Suprapubic skin (tissue), 4 donors: ENCODE data around the gene USP53.

Experiments used
- EP300 ChIP-seq: sonication (generic); formaldehyde crosslinking; IDR thresholded peaks from one replicate; pipeline ENCODE4 v1.6.1; 2017; ENCODE audit warnings: antibody characterized with exemption
- POLR2A ChIP-seq, 2 donors: fragments of 450-650 bp; IDR thresholded peaks; one replicate each; pipeline ENCODE4 v1.6.1; 2017; ENCODE audit warnings: antibody characterized with exemption in 2 of 2, mild to moderate bottlenecking in 2 of 2, moderate library complexity in 2 of 2
- POLR2AphosphoS5 ChIP-seq, 3 donors: sonication (generic); formaldehyde crosslinking; IDR thresholded peaks; one replicate each; pipeline ENCODE4 v1.6.1; 2017; ENCODE audit warnings: antibody characterized with exemption in 3 of 3
- TF ChIP-seq, protein P1 (sequence below), 2 donors: fragments of 200-600 bp in 1 of 2; fragments of 450-650 bp in 1 of 2; sonication (generic) in 1 of 2; IDR thresholded peaks; one replicate each; pipeline ENCODE4 v1.5.1; 2016 to 2019; ENCODE audit warnings: antibody characterized with exemption in 2 of 2, mild to moderate bottlenecking in 1 of 2, moderate library complexity in 1 of 2

DNA sequence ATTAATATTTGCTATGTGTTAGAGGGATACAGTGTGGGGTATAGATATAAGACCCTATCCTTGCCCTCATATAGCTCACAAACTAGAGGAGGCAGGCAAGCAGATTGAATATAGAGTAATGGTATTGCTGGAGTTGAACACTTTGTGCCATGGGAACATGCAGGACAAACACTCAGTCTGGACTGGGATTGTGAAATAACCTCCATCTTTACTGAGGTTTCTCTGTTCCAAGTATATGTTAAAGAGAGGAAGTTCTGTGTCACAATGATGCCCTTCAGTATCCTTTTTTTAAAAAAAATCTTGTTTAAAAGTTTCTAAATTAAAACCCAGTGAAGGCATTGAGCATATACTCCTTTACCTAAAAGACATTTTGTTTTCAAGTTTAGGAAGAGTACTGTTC is 100.7 kb downstream of the USP53 start:
- TF ChIP-seq, protein P1, sequence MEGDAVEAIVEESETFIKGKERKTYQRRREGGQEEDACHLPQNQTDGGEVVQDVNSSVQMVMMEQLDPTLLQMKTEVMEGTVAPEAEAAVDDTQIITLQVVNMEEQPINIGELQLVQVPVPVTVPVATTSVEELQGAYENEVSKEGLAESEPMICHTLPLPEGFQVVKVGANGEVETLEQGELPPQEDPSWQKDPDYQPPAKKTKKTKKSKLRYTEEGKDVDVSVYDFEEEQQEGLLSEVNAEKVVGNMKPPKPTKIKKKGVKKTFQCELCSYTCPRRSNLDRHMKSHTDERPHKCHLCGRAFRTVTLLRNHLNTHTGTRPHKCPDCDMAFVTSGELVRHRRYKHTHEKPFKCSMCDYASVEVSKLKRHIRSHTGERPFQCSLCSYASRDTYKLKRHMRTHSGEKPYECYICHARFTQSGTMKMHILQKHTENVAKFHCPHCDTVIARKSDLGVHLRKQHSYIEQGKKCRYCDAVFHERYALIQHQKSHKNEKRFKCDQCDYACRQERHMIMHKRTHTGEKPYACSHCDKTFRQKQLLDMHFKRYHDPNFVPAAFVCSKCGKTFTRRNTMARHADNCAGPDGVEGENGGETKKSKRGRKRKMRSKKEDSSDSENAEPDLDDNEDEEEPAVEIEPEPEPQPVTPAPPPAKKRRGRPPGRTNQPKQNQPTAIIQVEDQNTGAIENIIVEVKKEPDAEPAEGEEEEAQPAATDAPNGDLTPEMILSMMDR (IDR thresholded peaks at IDR 0.05) = no peak
- TF ChIP-seq POLR2A (IDR thresholded peaks at IDR 0.05) (no peak), POLR2AphosphoS5 (IDR thresholded peaks at IDR 0.05) (no peak), EP300 (no peak)
